ENCODE measurements around the gene LRRC4.
A peak's percentile ranks its signal among the peaks of the same experiment; 100 is the strongest.

The LRRC4 gene

GRCh38 chr7:128053991-128054390 lies 22.8 kb upstream of the LRRC4 start:
- Mint-ChIP-seq H3K27me3 (no peaks in the 10 kb centered on the region), H3K27ac (peak overlapping the region in 1 of 2 donors; percentile 63), H3K36me3 (ENCODE audit: insufficient read depth) (peaks cover 3% of the 10 kb centered on the region), H3K4me1 (ENCODE audit: low read depth in 2 of 2) (peaks cover 40 to 44% of the 10 kb centered on the region in 2 donors), H3K9me3 (no peaks in the 10 kb centered on the region), H3K4me3 (no peak overlapping the region)
- DNase-seq (no peak), ATAC-seq (replicated peaks) (no peak)

DNA sequence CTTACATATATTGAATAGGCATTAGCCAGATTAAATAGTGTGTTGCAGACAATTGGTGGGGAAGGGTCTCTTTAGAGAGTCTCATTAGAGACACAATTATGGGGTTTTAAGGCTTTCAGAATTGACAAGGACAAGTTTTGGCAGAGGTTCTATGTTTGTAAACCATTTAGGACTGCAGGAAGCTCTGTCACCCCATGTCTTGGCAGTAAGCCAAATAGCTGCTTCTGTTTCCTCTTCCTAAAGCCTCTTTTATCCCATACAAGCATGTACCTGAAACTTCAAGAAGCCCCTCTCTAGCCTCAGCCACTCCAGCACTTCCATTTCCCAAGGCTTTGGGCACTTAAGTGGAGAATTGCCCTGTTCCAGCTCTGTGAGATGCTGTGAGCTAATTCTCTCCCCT lies 21.8 kb upstream of the LRRC4 start:
- ATAC-seq (replicated peaks): no peak

GRCh38 chr7:128052404-128052803 lies 21.2 kb upstream of the LRRC4 start:
- Mint-ChIP-seq H3K27ac (peak overlapping the region in 1 of 2 donors; percentile 85), H3K27me3 (no peaks in the 10 kb centered on the region), H3K4me1 (ENCODE audit: low read depth in 2 of 2) (peaks cover 37% of the 10 kb centered on the region in 2 donors), H3K9me3 (no peaks in the 10 kb centered on the region), H3K4me3 (no peak overlapping the region), H3K36me3 (ENCODE audit: insufficient read depth) (peaks cover 3% of the 10 kb centered on the region)
- no peak for DNase-seq
- no peak for ATAC-seq (replicated peaks)

More for the DNA sequence above, 21.8 kb upstream of the LRRC4 start:
- H3K36me3 Mint-ChIP-seq (ENCODE audit: insufficient read depth): peaks cover 3% of the 10 kb centered on the region
- peak overlapping the region; percentile 63 to 85 for H3K27ac Mint-ChIP-seq
- no peaks in the 10 kb centered on the region for H3K9me3 Mint-ChIP-seq
- DNase-seq: no peak
- no peaks in the 10 kb centered on the region for H3K27me3 Mint-ChIP-seq
- H3K4me1 Mint-ChIP-seq (ENCODE audit: low read depth in 2 of 2): peaks cover 39 to 40% of the 10 kb centered on the region in 2 donors
- H3K4me3 Mint-ChIP-seq: no peak overlapping the region

DNA sequence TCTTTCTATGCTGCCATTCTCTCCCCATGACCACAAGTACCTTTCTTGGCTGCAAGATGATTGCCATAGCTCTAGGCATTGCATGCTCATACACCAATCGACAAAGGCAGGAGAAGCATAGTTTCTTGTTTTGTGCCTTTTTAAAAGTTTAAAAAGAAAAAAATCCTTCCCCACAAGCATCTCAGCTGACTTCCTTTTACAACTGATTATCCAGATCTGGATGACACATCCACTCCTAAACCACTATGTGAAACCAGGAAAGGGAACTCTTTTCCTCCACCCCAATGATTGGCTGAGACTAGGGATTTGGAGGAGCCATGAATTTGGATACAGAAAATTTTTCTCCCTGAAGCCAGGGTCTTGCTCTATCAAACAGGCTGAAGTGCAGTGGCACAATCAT lies 14.5 kb upstream of the LRRC4 start:
- Mint-ChIP-seq H3K36me3 (ENCODE audit: insufficient read depth) (peaks cover 3% of the 10 kb centered on the region), H3K4me3 (no peak overlapping the region), H3K27me3 (no peaks in the 10 kb centered on the region), H3K9me3 (no peaks in the 10 kb centered on the region), H3K4me1 (ENCODE audit: low read depth in 2 of 2) (peaks cover 29 to 33% of the 10 kb centered on the region in 2 donors), H3K27ac (peak overlapping the region in 1 of 2 donors; percentile 53)
- ATAC-seq (replicated peaks): no peak
- no peak for DNase-seq

GRCh38 chr7:128045158-128045557 lies 13.9 kb upstream of the LRRC4 start:
- Mint-ChIP-seq H3K27me3 (no peaks in the 10 kb centered on the region), H3K4me3 (no peak overlapping the region), H3K4me1 (ENCODE audit: low read depth in 2 of 2) (peaks cover 28 to 33% of the 10 kb centered on the region in 2 donors), H3K27ac (peak overlapping the region in 1 of 2 donors; percentile 53), H3K36me3 (ENCODE audit: insufficient read depth) (peaks cover 3% of the 10 kb centered on the region), H3K9me3 (no peaks in the 10 kb centered on the region)
- no peak for ATAC-seq (replicated peaks)
- no peak for DNase-seq

- H3K27ac Mint-ChIP-seq: peak overlapping the region in 1 of 2 donors; percentile 4
- H3K36me3 Mint-ChIP-seq (ENCODE audit: insufficient read depth): no peaks in the 10 kb centered on the region
- ATAC-seq (replicated peaks) (no peak), DNase-seq (no peak)
- H3K27me3 Mint-ChIP-seq: no peaks in the 10 kb centered on the region
- H3K9me3 Mint-ChIP-seq: no peaks in the 10 kb centered on the region
- H3K4me3 Mint-ChIP-seq: no peak overlapping the region
- peaks cover 21 to 28% of the 10 kb centered on the region in 2 donors for H3K4me1 Mint-ChIP-seq (ENCODE audit: low read depth in 2 of 2)
Measured at GRCh38 chr7:128044064-128044463, 12.8 kb upstream of the LRRC4 start.

GRCh38 chr7:128042012-128042411 lies 10.8 kb upstream of the LRRC4 start:
- Mint-ChIP-seq H3K27ac (no peak overlapping the region), H3K4me3 (no peak overlapping the region), H3K9me3 (no peaks in the 10 kb centered on the region), H3K4me1 (ENCODE audit: low read depth in 2 of 2) (peaks cover 18 to 27% of the 10 kb centered on the region in 2 donors), H3K27me3 (no peaks in the 10 kb centered on the region), H3K36me3 (ENCODE audit: insufficient read depth) (no peaks in the 10 kb centered on the region)
- ATAC-seq (replicated peaks) (no peak), DNase-seq (no peak)

DNA sequence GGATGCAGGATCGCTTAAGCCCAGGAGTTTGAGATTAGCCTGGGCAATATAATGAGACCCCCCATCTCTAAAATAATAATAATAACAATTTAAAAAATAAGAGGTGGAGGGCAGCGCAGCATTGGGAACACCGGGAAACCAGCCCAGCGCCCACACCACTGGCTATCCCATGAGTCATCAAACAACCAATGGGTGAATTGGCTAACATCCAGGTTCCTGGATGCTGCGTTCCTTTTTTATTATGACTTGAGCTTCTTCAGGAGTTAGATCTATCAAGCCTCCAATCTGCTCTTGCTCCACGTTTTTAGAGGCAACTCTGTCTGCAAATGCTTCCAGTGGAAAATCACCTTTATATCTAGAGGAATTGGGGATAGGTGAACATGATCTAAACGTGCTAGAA lies 10.0 kb upstream of the LRRC4 start:
- DNase-seq: no peak
- no peak overlapping the region for H3K4me3 Mint-ChIP-seq
- H3K27me3 Mint-ChIP-seq: no peaks in the 10 kb centered on the region

DNA sequence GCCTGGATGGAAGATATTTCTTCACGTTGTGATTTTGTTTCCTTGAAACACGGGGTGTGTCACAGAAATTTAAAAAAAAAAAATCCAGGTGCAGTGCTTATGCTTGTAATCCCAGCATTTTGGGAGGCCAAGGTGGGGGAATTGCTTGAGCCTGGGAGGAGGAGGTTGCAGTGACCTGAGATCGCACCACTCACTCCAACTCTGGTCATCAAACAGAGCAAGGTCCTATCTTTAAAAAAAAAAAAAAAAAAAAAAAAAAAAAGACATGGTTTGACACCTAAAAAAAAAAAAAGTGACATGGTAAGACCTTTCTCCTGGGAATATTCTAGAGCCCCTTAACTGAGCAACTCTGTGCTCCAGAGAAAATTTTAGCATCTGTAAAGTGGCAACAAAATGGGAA lies 9.0 kb upstream of the LRRC4 start:
- H3K9me3 Mint-ChIP-seq: no peaks in the 10 kb centered on the region
- peaks cover 19 to 27% of the 10 kb centered on the region in 2 donors for H3K4me1 Mint-ChIP-seq (ENCODE audit: low read depth in 2 of 2)
- H3K36me3 Mint-ChIP-seq (ENCODE audit: insufficient read depth): no peaks in the 10 kb centered on the region

More for the DNA sequence above, 10.0 kb upstream of the LRRC4 start:
- Mint-ChIP-seq H3K4me1 (ENCODE audit: low read depth in 2 of 2) (peaks cover 18 to 27% of the 10 kb centered on the region in 2 donors), H3K9me3 (no peaks in the 10 kb centered on the region), H3K36me3 (ENCODE audit: insufficient read depth) (no peaks in the 10 kb centered on the region), H3K27ac (no peak overlapping the region)
- no peak for ATAC-seq (replicated peaks)

GRCh38 chr7:128039544-128039953 lies 8.3 kb upstream of the LRRC4 start:
- ATAC-seq (replicated peaks): no peak
- no peaks in the 10 kb centered on the region for H3K36me3 Mint-ChIP-seq (ENCODE audit: insufficient read depth)
- H3K4me1 Mint-ChIP-seq (ENCODE audit: low read depth in 2 of 2): peaks cover 17 to 23% of the 10 kb centered on the region in 2 donors
- H3K4me3 Mint-ChIP-seq: no peak overlapping the region
- no peaks in the 10 kb centered on the region for H3K27me3 Mint-ChIP-seq
- H3K9me3 Mint-ChIP-seq: no peaks in the 10 kb centered on the region
- H3K27ac Mint-ChIP-seq: peak overlapping the region in 1 of 2 donors; percentile 55
- no peak for DNase-seq

More for the DNA sequence above, 9.0 kb upstream of the LRRC4 start:
- no peaks in the 10 kb centered on the region for H3K27me3 Mint-ChIP-seq
- ATAC-seq (replicated peaks): no peak
- H3K27ac Mint-ChIP-seq: no peak overlapping the region
- H3K4me3 Mint-ChIP-seq: no peak overlapping the region
- DNase-seq: no peak

GRCh38 chr7:128037880-128038619 lies 6.8 kb upstream of the LRRC4 start:
- Mint-ChIP-seq H3K9me3 (no peaks in the 10 kb centered on the region), H3K4me3 (no peak overlapping the region), H3K27ac (no peak overlapping the region), H3K4me1 (ENCODE audit: low read depth in 2 of 2) (peaks cover 13 to 18% of the 10 kb centered on the region in 2 donors), H3K27me3 (no peaks in the 10 kb centered on the region), H3K36me3 (ENCODE audit: insufficient read depth) (no peaks in the 10 kb centered on the region)
- DNase-seq (no peak), ATAC-seq (replicated peaks) (no peak)

GRCh38 chr7:128037081-128037480 lies 5.8 kb upstream of the LRRC4 start:
- Mint-ChIP-seq H3K36me3 (ENCODE audit: insufficient read depth) (no peaks in the 10 kb centered on the region), H3K4me3 (no peak overlapping the region), H3K9me3 (no peaks in the 10 kb centered on the region), H3K27me3 (no peaks in the 10 kb centered on the region), H3K27ac (no peak overlapping the region), H3K4me1 (ENCODE audit: low read depth in 2 of 2) (peaks cover 7 to 17% of the 10 kb centered on the region in 2 donors)
- no peak for ATAC-seq (replicated peaks)
- DNase-seq: no peak

DNA sequence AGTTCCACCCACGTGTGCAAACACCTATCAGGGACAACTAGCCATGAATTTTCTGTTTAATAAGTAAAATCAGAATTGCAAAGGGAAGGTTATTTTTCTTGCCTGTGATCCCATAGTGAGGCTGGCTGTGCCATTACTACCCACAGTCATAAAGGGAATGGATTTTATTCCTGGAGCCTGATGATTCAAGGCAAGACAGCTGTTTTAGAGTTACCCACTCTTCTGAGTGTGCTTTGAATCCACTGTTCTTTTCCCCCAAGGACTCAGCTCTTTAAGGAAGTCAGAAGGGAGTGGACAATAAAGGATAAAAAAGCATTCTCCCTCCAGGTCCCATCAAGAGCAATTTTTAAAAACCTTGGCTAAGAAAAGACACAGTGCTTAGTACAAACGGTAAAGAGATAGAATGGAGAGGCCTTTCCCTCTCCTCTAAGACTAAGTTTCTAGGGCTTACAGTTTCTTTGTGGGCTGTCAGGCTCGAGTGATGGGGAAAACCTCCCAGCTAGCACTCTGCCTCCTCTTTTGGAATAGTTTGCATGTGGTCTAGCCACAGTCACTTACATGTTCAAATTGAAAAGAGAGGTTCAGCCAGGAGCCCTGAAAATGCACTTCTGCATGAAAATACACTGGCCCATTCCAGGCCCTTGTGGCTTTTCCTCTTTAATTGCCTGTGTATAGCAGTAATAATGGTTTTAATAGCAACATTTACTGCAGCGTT lies 5.1 kb upstream of the LRRC4 start:
- Mint-ChIP-seq H3K27me3 (no peaks in the 10 kb centered on the region), H3K36me3 (ENCODE audit: insufficient read depth) (peaks cover 4% of the 10 kb centered on the region), H3K9me3 (no peaks in the 10 kb centered on the region), H3K4me3 (no peak overlapping the region), H3K27ac (no peak overlapping the region), H3K4me1 (ENCODE audit: low read depth in 2 of 2) (peaks cover 7 to 15% of the 10 kb centered on the region in 2 donors)
- no peak for ATAC-seq (replicated peaks)
- no peak for DNase-seq

- Mint-ChIP-seq H3K9me3 (no peaks in the 10 kb centered on the region), H3K36me3 (ENCODE audit: insufficient read depth) (peaks cover 5% of the 10 kb centered on the region), H3K4me3 (no peak overlapping the region), H3K27me3 (no peaks in the 10 kb centered on the region), H3K27ac (no peak overlapping the region), H3K4me1 (ENCODE audit: low read depth in 2 of 2) (peaks cover 7 to 12% of the 10 kb centered on the region in 2 donors)
- DNase-seq (no peak), ATAC-seq (replicated peaks) (no peak)
Measured at GRCh38 chr7:128035712-128036111, 4.5 kb upstream of the LRRC4 start.

Measured in effector memory CD8-positive, alpha-beta T cell (primary cell).